Lower leg skin (tissue), 4 donors: Measurements from ENCODE around the gene ZP2. TPM values are rescaled to one million over a fixed set of nuclear protein-coding genes. Genes with fewer than 3 reads are reported as not detected.

Experiments used
- DNase-seq, 2 donors: peaks; one replicate each; pipeline ENCODE4 v3.0.0-alpha.2; 2019; ENCODE audit warnings: low spot score in 2 of 2
- H3K4me3 ChIP-seq: fragments of 200-600 bp; sonication (generic); 2 replicates; pipeline ENCODE4 v1.5.1; 2017; ENCODE audit warnings: mild to moderate bottlenecking, low read depth; ENCODE audit not compliant: poor library complexity, severe bottlenecking
- CTCF ChIP-seq, 3 donors: fragments of 450-650 bp; IDR thresholded peaks; one replicate each; pipeline ENCODE4 v1.5.1; 2016; ENCODE audit warnings: antibody characterized with exemption in 3 of 3, mild to moderate bottlenecking in 3 of 3, moderate library complexity in 2 of 3
- POLR2A ChIP-seq, 2 donors: fragments of 450-650 bp; IDR thresholded peaks; one replicate each; pipeline ENCODE4 v1.6.1; 2016 to 2017; ENCODE audit warnings: antibody characterized with exemption in 2 of 2, mild to moderate bottlenecking in 1 of 2, moderate library complexity in 1 of 2
- WGBS, 2 donors: methylation state at CpG; one replicate each; pipeline ENCODE4 v1.1.5; 2018; 5-methylcytosine and 5-hydroxymethylcytosine counted together
- intact Hi-C: fragments of 100-400 bp; cut with DNase I; formaldehyde crosslinking; loops from one replicate; pipeline ENCODE4 v1.15.0; 2023; ENCODE audit warnings: low total_unique reads
- total RNA-seq, 4 donors: library from RNA; depleted of rRNA; stranded (reverse); fragments of >200 nt; gene quantifications; one replicate each; pipeline ENCODE4 v1.1.0, GENCODE V29; 2016

The ZP2 gene
- total RNA-seq, 4 donors from 2014 or later: 0.32 TPM; not detected in 3

GRCh38 chr16:21163576-21163975 lies 47.8 kb downstream of the ZP2 start:
- DNase-seq: no peak
- TF ChIP-seq POLR2A (IDR thresholded peaks at IDR 0.05) (no peak), CTCF (IDR thresholded peaks at IDR 0.05) (no peak)
- intact Hi-C loops: no loop called here
- WGBS, 2 donors: 78 to 83% methylated on average over 4 of the region's 4 CpGs
- no peak overlapping the region for H3K4me3 ChIP-seq

GRCh38 chr16:21162661-21163151 lies 48.7 kb downstream of the ZP2 start:
- DNase-seq: peak in 1 of 2 donors; percentile 90
- TF ChIP-seq POLR2A (IDR thresholded peaks at IDR 0.05): no peak
- no peak for TF ChIP-seq CTCF (IDR thresholded peaks at IDR 0.05)
- no peak overlapping the region for H3K4me3 ChIP-seq
- intact Hi-C loops: no loop called here
- WGBS, 2 donors: 22 to 24% methylated on average over 7 of the region's 7 CpGs

GRCh38 chr16:21161211-21161610 lies 50.2 kb downstream of the ZP2 start:
- no peak overlapping the region for H3K4me3 ChIP-seq
- TF ChIP-seq POLR2A (IDR thresholded peaks at IDR 0.05): no peak
- no peak for TF ChIP-seq CTCF (IDR thresholded peaks at IDR 0.05)
- intact Hi-C loops: no loop called here
- WGBS, 2 donors: 50 to 52% methylated on average over 2 of the region's 2 CpGs
- DNase-seq: no peak

GRCh38 chr16:21160276-21160675 lies 51.1 kb downstream of the ZP2 start:
- 36 to 38% methylated on average over 1 of the region's 1 CpG for WGBS, 2 donors
- TF ChIP-seq POLR2A (IDR thresholded peaks at IDR 0.05) (no peak), CTCF (IDR thresholded peaks at IDR 0.05) (no peak)
- DNase-seq: no peak
- intact Hi-C loops: no loop called here
- H3K4me3 ChIP-seq: no peak overlapping the region

- DNase-seq: peak; percentile 49 to 92
- intact Hi-C loops: no loop called here
- WGBS, 2 donors: 2% methylated on average over 27 of the region's 27 CpGs
- peak overlapping the region; percentile 78 for H3K4me3 ChIP-seq
- no peak for TF ChIP-seq POLR2A (IDR thresholded peaks at IDR 0.05)
These were observed 52.0 kb downstream of the ZP2 start for GRCh38 chr16:21159281-21159951.

GRCh38 chr16:21158208-21159110 lies 52.9 kb downstream of the ZP2 start, which contains the start of gene LDAF1:
Gene LDAF1 (plus strand): TSS chr16:21158674. CDS start chr16:21161183, 2,509 bp downstream.
- peak within 1 kb of the TSS; percentile 78 for H3K4me3 ChIP-seq
- intact Hi-C loops: no loop called here
- 1% methylated on average over 34 to 55 of the region's 59 CpGs for WGBS, 2 donors
- DNase-seq: peak; percentile 80 to 97
- TF ChIP-seq POLR2A (IDR thresholded peaks at IDR 0.05): no peak
- no peak for TF ChIP-seq CTCF (IDR thresholded peaks at IDR 0.05)
